NCI-H128 (cell line): ENCODE measurements around the gene ACOT11.
A peak's percentile ranks its signal among the peaks of the same experiment; 100 is the strongest.
"Not testable (repeated sequence)": the region's sequence is repeated elsewhere in the genome, so short reads cannot be mapped to it uniquely, and the experiment has no call there.

Experiments used
- DNase-seq: peaks from one replicate; lab custom pipeline; 2025; ENCODE audit not compliant: unreplicated experiment; lab: John Stamatoyannopoulos, UW

The ACOT11 gene

GRCh38 chr1:54536656-54537055, 11.4 kb upstream of the ACOT11 start:
- DNase-seq = not testable (repeated sequence)

- DNase-seq = no peak
Observed at GRCh38 chr1:54537611-54538010, 10.4 kb upstream of the ACOT11 start.

GRCh38 chr1:54538538-54538937, 9.5 kb upstream of the ACOT11 start:
- DNase-seq = no peak

- DNase-seq = no peak
Observed at GRCh38 chr1:54540582-54541295, 7.3 kb upstream of the ACOT11 start.

GRCh38 chr1:54542120-54542961, 5.7 kb upstream of the ACOT11 start:
- peak; percentile 65 for DNase-seq

- DNase-seq = no peak
Observed at GRCh38 chr1:54542962-54543539, 5.0 kb upstream of the ACOT11 start.

GRCh38 chr1:54543729-54544496, 4.1 kb upstream of the ACOT11 start:
- no peak for DNase-seq

GRCh38 chr1:54545916-54546635, 2.0 kb upstream of the ACOT11 start:
- no peak for DNase-seq

- DNase-seq = no peak
Observed at GRCh38 chr1:54546651-54547401, 1.2 kb upstream of the ACOT11 start.

GRCh38 chr1:54548389-54549044, 489 bp downstream of the ACOT11 start:
- no peak for DNase-seq

GRCh38 chr1:54549181-54549924, 1.3 kb downstream of the ACOT11 start:
- no peak for DNase-seq

- DNase-seq = no peak
Observed at GRCh38 chr1:54551891-54552290, 3.9 kb downstream of the ACOT11 start.

GRCh38 chr1:54553602-54554313, 5.7 kb downstream of the ACOT11 start:
- DNase-seq = no peak

- no peak for DNase-seq
Observed at GRCh38 chr1:54556110-54556509, 8.1 kb downstream of the ACOT11 start.

GRCh38 chr1:54557671-54558355, 9.8 kb downstream of the ACOT11 start:
- DNase-seq = no peak

- DNase-seq = no peak
Observed at GRCh38 chr1:54558434-54559030, 10.5 kb downstream of the ACOT11 start.

GRCh38 chr1:54559111-54559548, 11.1 kb downstream of the ACOT11 start:
- DNase-seq = no peak
